Endothelial cell (in vitro differentiated cells): ENCODE measurements around the gene CBR3. TPM values are rescaled to one million over a fixed set of nuclear protein-coding genes. Genes with fewer than 3 reads are reported as not detected.

Source experiments
- DNase-seq: peaks from one replicate; pipeline ENCODE4 v3.0.0; 2021; ENCODE audit warnings: low spot score
- H3K27ac Mint-ChIP-seq: one replicate; pipeline ENCODE4 v1.8.0; 2021; ENCODE audit warnings: mixed read lengths, inconsistent platforms; ENCODE audit not compliant: unreplicated experiment
- H3K27me3 Mint-ChIP-seq: one replicate; pipeline ENCODE4 v1.8.0; 2021; ENCODE audit warnings: mild to moderate bottlenecking, moderate library complexity, mixed read lengths, inconsistent platforms; ENCODE audit not compliant: unreplicated experiment
- H3K36me3 Mint-ChIP-seq: one replicate; pipeline ENCODE4 v1.8.0; 2021; ENCODE audit warnings: mild to moderate bottlenecking, low read depth, mixed read lengths, inconsistent platforms; ENCODE audit not compliant: unreplicated experiment
- H3K4me1 Mint-ChIP-seq: one replicate; pipeline ENCODE4 v1.8.0; 2021; ENCODE audit warnings: mild to moderate bottlenecking, mixed read lengths, inconsistent platforms; ENCODE audit not compliant: unreplicated experiment
- H3K4me3 Mint-ChIP-seq: one replicate; pipeline ENCODE4 v1.8.0; 2021; ENCODE audit warnings: mild to moderate bottlenecking, mixed read lengths, inconsistent platforms; ENCODE audit not compliant: unreplicated experiment
- H3K9me3 Mint-ChIP-seq: one replicate; pipeline ENCODE4 v1.8.0; 2021; ENCODE audit warnings: mixed read lengths, inconsistent platforms; ENCODE audit not compliant: unreplicated experiment
- CTCF ChIP-seq: fragments of 200-600 bp; sonication (generic); IDR thresholded peaks from one replicate; pipeline ENCODE4 v1.5.0; 2021; ENCODE audit warnings: antibody characterized with exemption; ENCODE audit not compliant: unreplicated experiment
- total RNA-seq: library from RNA; stranded (reverse); fragmentation: NEBNext Ultra II Directional; extraction: Animal tissue kit (Norgen Biotek cat#: 25700); gene quantifications from one replicate; pipeline ENCODE4 v1.2.1, GENCODE V29; 2021; ENCODE audit not compliant: unreplicated experiment

Gene CBR3
- total RNA-seq, 1 donor from 2014 or later: 0.38 TPM

DNA sequence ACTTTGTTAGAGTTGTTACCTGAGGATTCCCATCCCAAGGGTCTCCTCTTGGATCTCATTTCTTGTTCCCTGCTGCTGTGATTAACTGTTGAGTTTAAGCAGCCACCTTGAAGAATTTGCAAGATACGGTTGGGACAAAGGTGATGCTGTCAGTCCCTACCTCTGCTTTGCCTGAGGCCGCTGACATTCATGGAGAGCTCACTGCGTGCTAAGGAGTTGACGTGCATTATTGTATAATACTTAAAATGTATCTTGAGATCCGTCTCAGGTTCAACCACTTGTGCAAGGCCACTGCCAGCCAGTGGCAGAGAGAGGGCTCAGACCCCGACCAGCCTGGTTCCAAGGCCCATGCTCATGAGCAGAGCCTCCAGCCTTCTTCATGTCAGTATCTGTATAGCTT lies 35.9 kb downstream of the CBR3 start:
- Mint-ChIP-seq H3K4me3 (no peak overlapping the region), H3K27ac (no peak overlapping the region), H3K4me1 (no peaks in the 10 kb centered on the region), H3K27me3 (peaks cover 3% of the 10 kb centered on the region), H3K9me3 (no peaks in the 10 kb centered on the region), H3K36me3 (peaks cover 6% of the 10 kb centered on the region)
- no peak for TF ChIP-seq CTCF
- DNase-seq: no peak

- Mint-ChIP-seq H3K27ac (no peak overlapping the region), H3K36me3 (peaks cover 6% of the 10 kb centered on the region), H3K9me3 (no peaks in the 10 kb centered on the region), H3K4me1 (no peaks in the 10 kb centered on the region), H3K4me3 (no peak overlapping the region), H3K27me3 (peaks cover 3% of the 10 kb centered on the region)
- no peak for TF ChIP-seq CTCF
- no peak for DNase-seq
Measured at GRCh38 chr21:36171336-36171735, 36.5 kb downstream of the CBR3 start.

- Mint-ChIP-seq H3K27ac (no peak overlapping the region), H3K4me1 (no peaks in the 10 kb centered on the region), H3K4me3 (no peak overlapping the region), H3K36me3 (peaks cover 6% of the 10 kb centered on the region), H3K27me3 (peaks cover 3% of the 10 kb centered on the region), H3K9me3 (no peaks in the 10 kb centered on the region)
- TF ChIP-seq CTCF: no peak
- DNase-seq: no peak
Measured at GRCh38 chr21:36171741-36172331, 37.0 kb downstream of the CBR3 start.

GRCh38 chr21:36174780-36175179 lies 39.9 kb downstream of the CBR3 start:
- peaks cover 3% of the 10 kb centered on the region for H3K27me3 Mint-ChIP-seq
- no peak overlapping the region for H3K4me3 Mint-ChIP-seq
- H3K27ac Mint-ChIP-seq: no peak overlapping the region
- peaks cover 9% of the 10 kb centered on the region for H3K36me3 Mint-ChIP-seq
- no peak for DNase-seq
- TF ChIP-seq CTCF: no peak
- no peaks in the 10 kb centered on the region for H3K4me1 Mint-ChIP-seq
- H3K9me3 Mint-ChIP-seq: no peaks in the 10 kb centered on the region

GRCh38 chr21:36175771-36176565 lies 41.1 kb downstream of the CBR3 start:
- Mint-ChIP-seq H3K4me1 (no peaks in the 10 kb centered on the region), H3K27me3 (peaks cover 3% of the 10 kb centered on the region), H3K4me3 (no peak overlapping the region), H3K36me3 (peaks cover 5% of the 10 kb centered on the region), H3K27ac (no peak overlapping the region), H3K9me3 (no peaks in the 10 kb centered on the region)
- TF ChIP-seq CTCF: no peak
- DNase-seq: no peak
